Measurements from ENCODE around the gene PLEKHA4.
"Not testable (repeated sequence)": the region's sequence is repeated elsewhere in the genome, so short reads cannot be mapped to it uniquely, and the experiment has no call there.

GRCh38 chr19:48903788-48904187 is 35.4 kb upstream of the PLEKHA4 start:
- TF ChIP-seq CTCF, POLR2A (IDR thresholded peaks at IDR 0.05): not testable (repeated sequence)
